Measurements from ENCODE around the gene ELOA. TPM values are rescaled to one million over a fixed set of nuclear protein-coding genes. Genes with fewer than 3 reads are reported as not detected.
A peak's percentile ranks its signal among the peaks of the same experiment; 100 is the strongest.

Gene ELOA, protein sequence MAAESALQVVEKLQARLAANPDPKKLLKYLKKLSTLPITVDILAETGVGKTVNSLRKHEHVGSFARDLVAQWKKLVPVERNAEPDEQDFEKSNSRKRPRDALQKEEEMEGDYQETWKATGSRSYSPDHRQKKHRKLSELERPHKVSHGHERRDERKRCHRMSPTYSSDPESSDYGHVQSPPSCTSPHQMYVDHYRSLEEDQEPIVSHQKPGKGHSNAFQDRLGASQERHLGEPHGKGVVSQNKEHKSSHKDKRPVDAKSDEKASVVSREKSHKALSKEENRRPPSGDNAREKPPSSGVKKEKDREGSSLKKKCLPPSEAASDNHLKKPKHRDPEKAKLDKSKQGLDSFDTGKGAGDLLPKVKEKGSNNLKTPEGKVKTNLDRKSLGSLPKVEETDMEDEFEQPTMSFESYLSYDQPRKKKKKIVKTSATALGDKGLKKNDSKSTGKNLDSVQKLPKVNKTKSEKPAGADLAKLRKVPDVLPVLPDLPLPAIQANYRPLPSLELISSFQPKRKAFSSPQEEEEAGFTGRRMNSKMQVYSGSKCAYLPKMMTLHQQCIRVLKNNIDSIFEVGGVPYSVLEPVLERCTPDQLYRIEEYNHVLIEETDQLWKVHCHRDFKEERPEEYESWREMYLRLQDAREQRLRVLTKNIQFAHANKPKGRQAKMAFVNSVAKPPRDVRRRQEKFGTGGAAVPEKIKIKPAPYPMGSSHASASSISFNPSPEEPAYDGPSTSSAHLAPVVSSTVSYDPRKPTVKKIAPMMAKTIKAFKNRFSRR
- total RNA-seq, result 10 to 100 TPM; 58.5 to 60.6 TPM

GRCh38 chr1:23743287-23744152 lies at the start of gene ELOA:
ELOA (plus strand) TSS chr1:23743471; CDS start chr1:23743504, 33 bp downstream.
- peak; percentile 86 for DNase-seq
- peaks cover 19% of the 10 kb centered on the region for H3K36me3 Mint-ChIP-seq
- H3K4me1 Mint-ChIP-seq, result peaks cover 43% of the 10 kb centered on the region
- peak within 1 kb of the TSS; percentile 89 for H3K27ac Mint-ChIP-seq
- H3K9me3 Mint-ChIP-seq, result no peaks in the 10 kb centered on the region
- H3K27me3 Mint-ChIP-seq, result no peaks in the 10 kb centered on the region
- peak within 1 kb of the TSS; percentile 93 for H3K4me3 Mint-ChIP-seq

- H3K27ac Mint-ChIP-seq, result peak overlapping the region; percentile 97
- no peaks in the 10 kb centered on the region for H3K9me3 Mint-ChIP-seq
- no peak for DNase-seq
- peaks cover 47% of the 10 kb centered on the region for H3K4me1 Mint-ChIP-seq
- peak overlapping the region; percentile 96 for H3K4me3 Mint-ChIP-seq
- H3K36me3 Mint-ChIP-seq, result peaks cover 71% of the 10 kb centered on the region
- no peaks in the 10 kb centered on the region for H3K27me3 Mint-ChIP-seq
Measured at GRCh38 chr1:23693599-23693998, 49.7 kb upstream of the ELOA start.

GRCh38 chr1:23694371-23694770 lies 48.9 kb upstream of the ELOA start:
- H3K4me1 Mint-ChIP-seq, result peaks cover 52% of the 10 kb centered on the region
- H3K36me3 Mint-ChIP-seq, result peaks cover 76% of the 10 kb centered on the region
- H3K9me3 Mint-ChIP-seq, result no peaks in the 10 kb centered on the region
- no peak for DNase-seq
- peak overlapping the region; percentile 96 for H3K4me3 Mint-ChIP-seq
- H3K27me3 Mint-ChIP-seq, result no peaks in the 10 kb centered on the region
- H3K27ac Mint-ChIP-seq, result peak overlapping the region; percentile 97

- H3K27ac Mint-ChIP-seq, result peak overlapping the region; percentile 34
- peaks cover 58% of the 10 kb centered on the region for H3K4me1 Mint-ChIP-seq
- DNase-seq, result no peak
- peaks cover 84% of the 10 kb centered on the region for H3K36me3 Mint-ChIP-seq
- peak overlapping the region; percentile 96 for H3K4me3 Mint-ChIP-seq
- H3K9me3 Mint-ChIP-seq, result no peaks in the 10 kb centered on the region
- no peaks in the 10 kb centered on the region for H3K27me3 Mint-ChIP-seq
Measured at GRCh38 chr1:23695667-23696066, 47.6 kb upstream of the ELOA start.

- no peaks in the 10 kb centered on the region for H3K27me3 Mint-ChIP-seq
Measured at GRCh38 chr1:23696335-23696989, 46.8 kb upstream of the ELOA start.

GRCh38 chr1:23698466-23698865 lies 44.8 kb upstream of the ELOA start:
- DNase-seq, result no peak
- Mint-ChIP-seq H3K27me3 (no peaks in the 10 kb centered on the region), H3K36me3 (peaks cover 81% of the 10 kb centered on the region), H3K4me3 (peak overlapping the region; percentile 24), H3K27ac (peak overlapping the region; percentile 76), H3K9me3 (no peaks in the 10 kb centered on the region), H3K4me1 (peaks cover 56% of the 10 kb centered on the region)

More at GRCh38 chr1:23696335-23696989, 46.8 kb upstream of the ELOA start:
- Mint-ChIP-seq H3K9me3 (no peaks in the 10 kb centered on the region), H3K4me3 (peak overlapping the region; percentile 96), H3K36me3 (peaks cover 89% of the 10 kb centered on the region), H3K27ac (peak overlapping the region; percentile 34), H3K4me1 (peaks cover 63% of the 10 kb centered on the region)
- DNase-seq, result no peak

GRCh38 chr1:23699280-23700179 lies 43.7 kb upstream of the ELOA start:
- Mint-ChIP-seq H3K4me1 (peaks cover 48% of the 10 kb centered on the region), H3K4me3 (no peak overlapping the region), H3K36me3 (peaks cover 74% of the 10 kb centered on the region), H3K27ac (peak overlapping the region; percentile 59), H3K9me3 (no peaks in the 10 kb centered on the region), H3K27me3 (no peaks in the 10 kb centered on the region)
- peak; percentile 45 for DNase-seq

DNA sequence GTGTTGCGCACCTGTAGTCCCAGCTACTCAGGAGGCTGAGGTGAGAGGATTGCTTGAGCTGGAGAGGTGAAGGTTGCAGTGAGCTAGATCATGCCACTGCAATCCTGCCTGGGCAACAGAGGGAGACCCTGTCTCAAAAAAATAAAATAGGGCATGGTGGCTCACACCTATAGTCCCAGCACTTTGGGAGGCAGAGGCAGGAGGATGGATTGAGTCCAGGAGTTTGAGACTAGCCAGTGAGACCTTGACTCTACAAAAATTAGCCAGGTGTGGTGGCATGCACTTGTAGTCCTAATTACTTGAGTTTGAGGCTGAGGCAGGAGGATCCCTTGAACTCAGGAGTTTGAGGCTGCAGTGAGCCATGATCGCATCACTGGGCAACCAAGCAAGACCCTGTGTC lies 42.0 kb upstream of the ELOA start:
- DNase-seq, result no peak
- no peak overlapping the region for H3K27ac Mint-ChIP-seq

GRCh38 chr1:23701996-23702395 lies 41.3 kb upstream of the ELOA start:
- H3K27ac Mint-ChIP-seq, result no peak overlapping the region
- no peak overlapping the region for H3K4me3 Mint-ChIP-seq
- H3K9me3 Mint-ChIP-seq, result no peaks in the 10 kb centered on the region
- H3K36me3 Mint-ChIP-seq, result peaks cover 51% of the 10 kb centered on the region
- no peak for DNase-seq
- H3K27me3 Mint-ChIP-seq, result no peaks in the 10 kb centered on the region
- H3K4me1 Mint-ChIP-seq, result peaks cover 28% of the 10 kb centered on the region

More for the DNA sequence above, 42.0 kb upstream of the ELOA start:
- H3K4me3 Mint-ChIP-seq, result no peak overlapping the region
- H3K9me3 Mint-ChIP-seq, result no peaks in the 10 kb centered on the region
- H3K36me3 Mint-ChIP-seq, result peaks cover 58% of the 10 kb centered on the region
- H3K27me3 Mint-ChIP-seq, result no peaks in the 10 kb centered on the region
- H3K4me1 Mint-ChIP-seq, result peaks cover 34% of the 10 kb centered on the region

DNA sequence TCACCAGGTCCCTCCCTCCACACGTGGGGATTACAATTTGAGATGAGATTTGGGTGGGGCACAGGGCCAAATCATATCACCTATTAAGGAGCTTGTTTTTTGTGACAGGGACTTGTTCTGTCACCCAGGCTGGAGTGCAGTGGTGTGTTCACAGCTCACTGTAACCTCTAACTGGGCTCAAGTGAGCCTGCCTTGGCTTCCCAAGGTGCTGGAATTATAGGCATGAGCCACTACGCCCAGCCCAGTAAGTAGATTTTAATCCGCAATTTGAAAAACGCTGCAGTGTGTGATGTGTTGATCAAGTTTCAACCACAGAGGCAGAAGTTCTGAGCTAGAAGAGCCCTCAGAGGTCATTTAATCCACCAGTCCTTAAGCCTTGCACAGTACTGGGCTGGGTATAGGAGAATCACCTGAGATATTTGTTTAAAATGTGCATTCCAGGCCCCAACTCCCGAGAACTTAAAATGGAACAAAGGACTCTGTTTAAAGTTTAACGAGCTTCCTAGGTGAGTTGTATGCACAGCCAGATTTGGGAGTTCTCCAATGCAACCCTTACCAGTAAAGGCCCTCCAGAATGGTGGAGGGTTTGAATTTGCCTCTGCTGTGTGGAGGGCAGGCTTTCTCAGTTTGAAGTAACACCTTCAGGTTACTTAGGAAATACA lies 38.3 kb upstream of the ELOA start:
- no peaks in the 10 kb centered on the region for H3K27me3 Mint-ChIP-seq
- no peak for DNase-seq
- H3K4me1 Mint-ChIP-seq, result peaks cover 9% of the 10 kb centered on the region
- H3K27ac Mint-ChIP-seq, result no peak overlapping the region
- H3K36me3 Mint-ChIP-seq, result peaks cover 24% of the 10 kb centered on the region
- no peak overlapping the region for H3K4me3 Mint-ChIP-seq
- no peaks in the 10 kb centered on the region for H3K9me3 Mint-ChIP-seq

GRCh38 chr1:23709229-23709628 lies 34.0 kb upstream of the ELOA start:
- no peak for DNase-seq
- H3K27me3 Mint-ChIP-seq, result no peaks in the 10 kb centered on the region
- H3K4me1 Mint-ChIP-seq, result peaks cover 4% of the 10 kb centered on the region
- no peak overlapping the region for H3K27ac Mint-ChIP-seq
- no peaks in the 10 kb centered on the region for H3K9me3 Mint-ChIP-seq
- no peak overlapping the region for H3K4me3 Mint-ChIP-seq
- peaks cover 9% of the 10 kb centered on the region for H3K36me3 Mint-ChIP-seq

DNA sequence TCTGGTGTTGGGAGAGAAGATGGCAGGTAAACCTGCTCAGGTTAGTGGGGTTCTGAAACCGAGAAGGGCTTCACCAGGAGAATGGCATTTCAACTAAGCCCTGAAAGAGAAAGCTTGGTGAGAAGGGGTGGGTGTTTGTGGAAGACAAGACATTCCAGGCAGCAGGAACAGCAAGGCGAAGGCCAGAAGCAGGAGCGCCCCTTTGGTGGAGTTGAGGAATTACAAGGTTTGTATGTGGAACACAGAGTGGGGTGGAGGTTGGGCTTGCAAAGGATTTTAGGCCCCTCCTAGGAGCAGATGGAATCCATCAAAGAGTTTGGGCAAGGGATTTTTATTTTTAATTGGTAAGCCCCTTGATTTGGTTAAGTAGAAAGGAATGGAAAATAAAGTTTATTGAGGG lies 24.8 kb upstream of the ELOA start:
- Mint-ChIP-seq H3K4me3 (no peak overlapping the region), H3K9me3 (no peaks in the 10 kb centered on the region), H3K27me3 (no peaks in the 10 kb centered on the region), H3K27ac (peak overlapping the region; percentile 61), H3K36me3 (peaks cover 5% of the 10 kb centered on the region), H3K4me1 (peaks cover 22% of the 10 kb centered on the region)
- DNase-seq, result no peak

GRCh38 chr1:23719162-23719820 lies 24.0 kb upstream of the ELOA start:
- peaks cover 5% of the 10 kb centered on the region for H3K36me3 Mint-ChIP-seq
- no peak overlapping the region for H3K27ac Mint-ChIP-seq

More at GRCh38 chr1:23719162-23719820, 24.0 kb upstream of the ELOA start:
- Mint-ChIP-seq H3K9me3 (no peaks in the 10 kb centered on the region), H3K4me1 (peaks cover 22% of the 10 kb centered on the region), H3K4me3 (no peak overlapping the region), H3K27me3 (no peaks in the 10 kb centered on the region)
- DNase-seq, result peak; percentile 10
